HEK293 (cell line): ENCODE data around the gene TAS2R50.

ENCODE experiments used
- CTCF ChIA-PET: fragments of 350-600 bp; formaldehyde crosslinking; extraction: SDS; loops from one replicate; lab custom pipeline; 2021; ENCODE audit warnings: antibody characterized with exemption; lab: Yijun Ruan, JAX
- POLR2A ChIA-PET: fragments of 300-600 bp; formaldehyde crosslinking; extraction: SDS; loops from one replicate; lab custom pipeline; 2020; ENCODE audit warnings: antibody characterized with exemption, inconsistent platforms; lab: Yijun Ruan, JAX
- H3K27ac ChIP-seq: fragments of 200-500 bp; sonication (Bioruptor generic); 2 replicates; pipeline ENCODE4 v1.5.1; 2014; ENCODE audit warnings: low read depth, low read length, control low read depth, inconsistent platforms; ENCODE audit errors: extremely low read depth
- H3K36me3 ChIP-seq, 2 experiments: fragments of 200-500 bp in 1 of 2; sonication (Bioruptor generic) in 1 of 2; 1 replicate in 1 of 2; 2 replicates in 1 of 2; pipeline ENCODE4 v1.5.1; 2014 to 2017; ENCODE audit warnings: inconsistent platforms in 2 of 2, low read length in 2 of 2; ENCODE audit not compliant: control insufficient read depth in 2 of 2, insufficient read depth in 1 of 2
- H3K4me1 ChIP-seq: fragments of 200-500 bp; sonication (Bioruptor generic); 2 replicates; pipeline ENCODE4 v1.5.1; 2014; ENCODE audit warnings: mild to moderate bottlenecking, low read length, inconsistent platforms; ENCODE audit not compliant: control insufficient read depth, insufficient read depth
- H3K4me3 ChIP-seq: 2 replicates; pipeline ENCODE4 v1.5.1; 2011; ENCODE audit warnings: low read depth, mild to moderate bottlenecking, control low read depth, low read length, moderate library complexity
- H3K9me3 ChIP-seq: fragments of 200-500 bp; sonication (Bioruptor generic); 2 replicates; pipeline ENCODE4 v1.5.1; 2014; ENCODE audit warnings: low read depth, low read length, inconsistent platforms; ENCODE audit not compliant: control insufficient read depth, insufficient read depth
- BCL11B ChIP-seq: fragments of 450-650 bp; formaldehyde crosslinking; IDR thresholded peaks from 2 replicates; pipeline ENCODE4 v1.5.1; 2016; ENCODE audit warnings: low read depth, missing biosample characterization, missing genetic modification characterization
- FEZF1 ChIP-seq: fragments of 450-650 bp; formaldehyde crosslinking; IDR thresholded peaks from 2 replicates; pipeline ENCODE4 v1.5.1; 2016; ENCODE audit warnings: missing biosample characterization, missing genetic modification characterization
- HIC1 ChIP-seq: fragments of 450-650 bp; formaldehyde crosslinking; IDR thresholded peaks from 2 replicates; pipeline ENCODE4 v1.5.1; 2016; ENCODE audit warnings: missing biosample characterization, missing genetic modification characterization
- HOXA7 ChIP-seq: sonication (generic); formaldehyde crosslinking; IDR thresholded peaks from 2 replicates; pipeline ENCODE4 v1.8.1; 2022; ENCODE audit warnings: missing genetic modification reagents, borderline replicate concordance
- KLF17 ChIP-seq: fragments of 450-650 bp; formaldehyde crosslinking; IDR thresholded peaks from 2 replicates; pipeline ENCODE4 v1.5.1; 2016; ENCODE audit warnings: missing biosample characterization, missing genetic modification characterization
- YY1 ChIP-seq: fragments of 450-650 bp; formaldehyde crosslinking; IDR thresholded peaks from 2 replicates; pipeline ENCODE4 v1.5.1; 2018; ENCODE audit warnings: missing biosample characterization, missing genetic modification characterization
- ZBTB49 ChIP-seq: fragments of 450-650 bp; formaldehyde crosslinking; IDR thresholded peaks from 2 replicates; pipeline ENCODE4 v1.5.1; 2016; ENCODE audit warnings: missing biosample characterization, missing genetic modification characterization, low read depth
- ZBTB6 ChIP-seq: fragments of 450-650 bp; formaldehyde crosslinking; IDR thresholded peaks from 2 replicates; pipeline ENCODE4 v1.5.1; 2017; ENCODE audit warnings: missing biosample characterization, missing genetic modification characterization
- ZIC2 ChIP-seq: fragments of 450-650 bp; formaldehyde crosslinking; IDR thresholded peaks from 2 replicates; pipeline ENCODE4 v1.5.1; 2016; ENCODE audit warnings: missing biosample characterization, missing genetic modification characterization
- ZNF121 ChIP-seq: fragments of 450-650 bp; formaldehyde crosslinking; IDR thresholded peaks from 2 replicates; pipeline ENCODE4 v1.5.1; 2016; ENCODE audit warnings: missing biosample characterization, missing genetic modification characterization
- ZNF146 ChIP-seq: fragments of 450-650 bp; formaldehyde crosslinking; IDR thresholded peaks from 2 replicates; pipeline ENCODE4 v1.5.1; 2016; ENCODE audit warnings: missing biosample characterization, missing genetic modification characterization
- ZNF280C ChIP-seq: fragments of 450-650 bp; formaldehyde crosslinking; IDR thresholded peaks from 2 replicates; pipeline ENCODE4 v1.5.1; 2016; ENCODE audit warnings: missing biosample characterization, missing genetic modification characterization
- ZNF513 ChIP-seq: fragments of 450-650 bp; IDR thresholded peaks from 2 replicates; pipeline ENCODE4 v1.5.1; 2018; ENCODE audit warnings: missing biosample characterization, missing genetic modification characterization
- ZNF521 ChIP-seq: fragments of 450-650 bp; formaldehyde crosslinking; IDR thresholded peaks from 2 replicates; pipeline ENCODE4 v1.5.1; 2017; ENCODE audit warnings: missing biosample characterization, mild to moderate bottlenecking, missing genetic modification characterization
- ZNF600 ChIP-seq: fragments of 450-650 bp; formaldehyde crosslinking; IDR thresholded peaks from 2 replicates; pipeline ENCODE4 v1.5.1; 2016; ENCODE audit warnings: missing biosample characterization, missing genetic modification characterization
- ZSCAN4 ChIP-seq: fragments of 450-650 bp; formaldehyde crosslinking; IDR thresholded peaks from 2 replicates; pipeline ENCODE4 v1.5.1; 2017; ENCODE audit warnings: missing biosample characterization, missing genetic modification characterization

Gene TAS2R50

GRCh38 chr12:10966314-10966713 is 20.4 kb downstream of the TAS2R50 start (continued):
- no peak for TF ChIP-seq ZNF146
- no peak for TF ChIP-seq HIC1 (tag by site-specific recombination)

GRCh38 chr12:10965476-10965875 is 21.2 kb downstream of the TAS2R50 start:
- Histone ChIP-seq H3K36me3 (no peaks in the 10 kb centered on the region), H3K27ac (no peak overlapping the region), H3K9me3 (no peaks in the 10 kb centered on the region), H3K4me1 (no peaks in the 10 kb centered on the region), H3K4me3 (no peak overlapping the region)
- no peak for TF ChIP-seq BCL11B (tag by site-specific recombination)
- TF ChIP-seq ZBTB49 (tag by site-specific recombination), result no peak
- no peak for TF ChIP-seq HOXA7
- TF ChIP-seq ZIC2 (tag by site-specific recombination), result no peak
- TF ChIP-seq ZNF121 (tag by site-specific recombination), result no peak
- TF ChIP-seq ZSCAN4 (tag by site-specific recombination), result no peak
- TF ChIP-seq ZNF146, result no peak
- TF ChIP-seq YY1 (tag by site-specific recombination), result no peak
- no peak for TF ChIP-seq ZNF513
- no peak for TF ChIP-seq ZBTB6 (tag by site-specific recombination)
- no peak for TF ChIP-seq ZNF521 (tag by site-specific recombination)
- no peak for TF ChIP-seq ZNF600 (tag by site-specific recombination)
- TF ChIP-seq KLF17 (tag by site-specific recombination), result no peak
- no peak for TF ChIP-seq FEZF1
- TF ChIP-seq ZNF280C (tag by site-specific recombination), result no peak
- POLR2A ChIA-PET, result no interaction called here
- CTCF ChIA-PET, result no interaction called here
